Measurements from ENCODE around the gene CDKN1A.
A peak's percentile ranks its signal among the peaks of the same experiment; 100 is the strongest.
"Not testable (repeated sequence)": the region's sequence is repeated elsewhere in the genome, so short reads cannot be mapped to it uniquely, and the experiment has no call there.

The CDKN1A gene

DNA sequence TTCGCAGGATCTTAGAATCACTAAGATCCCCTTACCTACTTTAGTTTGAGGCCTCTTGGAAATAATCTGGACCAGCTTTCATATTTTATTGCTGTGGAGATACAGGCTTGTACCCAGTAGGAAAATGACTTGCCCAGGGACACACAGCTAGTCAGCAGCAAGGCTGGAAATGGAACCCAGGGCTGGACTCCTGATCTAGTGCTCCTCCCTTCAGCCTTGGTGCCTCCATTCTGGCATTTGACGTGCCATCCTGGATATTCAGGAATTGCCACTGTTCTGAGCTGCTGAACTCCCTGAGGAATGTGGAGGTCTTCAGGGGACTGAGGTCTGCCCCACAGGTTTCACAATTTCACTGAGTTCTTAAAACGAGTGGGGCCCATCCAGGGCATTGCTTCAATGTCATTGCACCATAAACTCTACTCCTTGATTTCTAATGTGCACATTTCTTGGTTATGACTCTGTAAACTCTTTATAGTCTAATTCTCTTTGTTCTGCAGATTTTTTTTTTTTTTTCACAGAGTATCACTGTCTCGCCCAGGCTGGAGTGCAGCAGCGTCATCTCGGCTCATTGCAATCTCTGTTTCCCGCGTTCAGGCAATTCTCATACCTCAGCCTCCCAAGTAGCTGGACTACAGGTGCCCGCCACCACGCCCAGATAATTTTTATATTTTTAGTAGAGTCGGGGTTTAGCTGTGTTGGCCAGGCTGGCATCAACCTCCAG, 26.7 kb upstream of the CDKN1A start:
- FAIRE-seq: no peak
- no peak for TF ChIP-seq POU2F2 (IDR thresholded peaks at IDR 0.05; ENCODE audit: low read depth, low read length)
- no peak for DNase-seq (ENCODE audit: insufficient read length, low spot score)

DNA sequence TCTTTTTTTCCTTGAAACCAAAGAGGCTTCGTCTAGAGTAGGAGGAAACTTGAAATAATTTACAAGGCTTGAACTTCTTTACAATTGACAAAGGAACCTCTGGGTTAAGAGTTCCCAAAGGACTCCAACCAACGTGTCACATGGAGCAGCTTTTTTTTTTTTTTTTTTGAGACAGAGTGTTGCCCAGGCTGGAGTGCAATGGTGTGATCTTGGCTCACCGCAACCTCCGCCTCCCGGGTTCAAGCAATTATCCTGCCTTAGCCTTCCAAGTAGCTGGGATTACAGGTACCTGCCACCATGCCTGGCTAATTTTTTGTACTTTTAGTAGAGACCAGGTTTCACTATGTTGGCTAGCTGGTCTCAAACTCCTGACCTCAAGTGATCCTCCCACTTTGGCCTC, 24.0 kb upstream of the CDKN1A start:
- DNase-seq (ENCODE audit: insufficient read length, low spot score); FAIRE-seq: not testable (repeated sequence)

DNA sequence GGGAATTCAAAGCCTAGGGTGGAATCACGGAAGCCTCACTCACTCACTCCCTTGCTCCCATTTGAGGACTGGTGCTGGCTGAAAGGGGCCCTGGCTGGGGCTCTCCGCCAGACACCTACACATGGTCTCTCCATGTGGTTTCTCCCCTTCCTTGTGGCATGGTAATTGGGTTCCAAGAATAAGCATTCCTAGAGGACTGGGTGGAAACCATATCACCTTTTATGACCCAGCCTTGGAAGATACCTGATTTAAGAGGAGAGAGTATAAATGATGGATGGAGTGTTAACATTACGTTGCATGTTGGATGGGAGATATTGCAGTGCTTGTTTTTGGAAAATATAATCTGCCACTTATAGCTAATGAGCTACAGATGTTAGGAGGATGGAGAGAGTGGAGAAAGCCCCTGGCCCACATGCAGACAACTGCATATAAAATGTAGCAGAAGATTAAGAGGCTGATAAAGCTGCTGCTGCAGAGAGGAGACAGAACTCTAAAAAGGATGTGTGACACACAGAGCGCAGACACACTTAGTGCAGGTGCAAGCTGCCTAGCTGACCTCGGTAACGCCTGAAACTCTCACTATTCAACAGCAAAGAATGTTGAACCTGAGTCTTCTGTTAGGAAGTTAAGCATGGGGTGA, 23.3 kb upstream of the CDKN1A start:
- peak; percentile 83 for FAIRE-seq
- DNase-seq (ENCODE audit: insufficient read length, low spot score): no peak
- TF ChIP-seq TAF1 (IDR thresholded peaks at IDR 0.05; ENCODE audit: low read depth, low read length): no peak
- TF ChIP-seq SPI1 (IDR thresholded peaks at IDR 0.05; ENCODE audit: low read depth, low read length): no peak

DNA sequence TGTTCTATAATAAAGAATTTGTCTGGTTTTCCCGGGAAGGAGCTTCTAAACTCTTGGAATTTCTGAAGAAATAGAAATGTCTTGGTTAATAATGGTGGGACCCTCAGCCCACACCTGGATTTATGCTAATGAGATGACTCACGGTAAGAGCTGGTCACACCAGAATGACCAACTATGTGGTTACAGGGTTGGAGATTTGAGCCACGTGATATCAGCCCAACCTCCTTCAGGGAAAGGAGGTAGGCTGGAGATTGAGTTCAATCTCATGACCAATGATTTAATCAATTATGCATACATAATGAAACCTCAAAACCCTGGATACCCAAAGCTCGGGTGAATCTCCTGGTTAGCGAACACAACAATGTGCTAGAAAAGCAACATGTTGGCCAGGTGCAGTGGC, 22.1 kb upstream of the CDKN1A start:
- DNase-seq (ENCODE audit: insufficient read length, low spot score): no peak
- FAIRE-seq: no peak
- TF ChIP-seq POU2F2 (IDR thresholded peaks at IDR 0.05; ENCODE audit: low read depth, low read length) (no peak), SPI1 (IDR thresholded peaks at IDR 0.05; ENCODE audit: low read depth, low read length) (no peak), PAX5 (IDR thresholded peaks at IDR 0.05; ENCODE audit: insufficient read depth, low read length, severe bottlenecking) (no peak), POLR2A (IDR thresholded peaks at IDR 0.05; ENCODE audit: low read depth, low read length) (no peak), POLR2AphosphoS5 (IDR thresholded peaks at IDR 0.05; ENCODE audit: low read depth, low read length) (no peak), TAF1 (IDR thresholded peaks at IDR 0.05; ENCODE audit: low read depth, low read length) (no peak)

DNA sequence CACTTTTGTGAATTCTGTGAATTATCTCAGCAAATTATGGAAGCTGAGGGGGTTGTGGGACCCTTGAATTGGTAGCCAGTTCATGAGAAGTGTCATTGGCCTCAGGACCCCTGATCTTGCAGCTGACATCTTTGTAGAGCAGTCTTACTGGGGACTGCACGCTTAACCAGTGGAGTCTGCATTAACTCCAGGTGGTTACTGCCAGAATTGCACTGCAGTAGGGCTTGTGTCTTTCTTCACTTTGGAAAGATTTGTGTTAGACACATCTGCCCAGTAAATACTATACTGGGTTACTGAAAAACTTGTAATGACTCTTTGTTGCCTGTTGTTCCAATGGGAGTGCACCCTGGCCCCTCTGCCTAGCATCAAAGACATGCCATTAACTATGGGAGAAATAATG, 21.2 kb upstream of the CDKN1A start:
- peak; percentile 16 for FAIRE-seq
- no peak for TF ChIP-seq TAF1 (IDR thresholded peaks at IDR 0.05; ENCODE audit: low read depth, low read length)
- no peak for TF ChIP-seq PAX5 (IDR thresholded peaks at IDR 0.05; ENCODE audit: insufficient read depth, low read length, severe bottlenecking)
- TF ChIP-seq POLR2A (IDR thresholded peaks at IDR 0.05; ENCODE audit: low read depth, low read length): no peak
- no peak for TF ChIP-seq POU2F2 (IDR thresholded peaks at IDR 0.05; ENCODE audit: low read depth, low read length)
- no peak for TF ChIP-seq POLR2AphosphoS5 (IDR thresholded peaks at IDR 0.05; ENCODE audit: low read depth, low read length)
- TF ChIP-seq SPI1 (IDR thresholded peaks at IDR 0.05; ENCODE audit: low read depth, low read length): no peak
- DNase-seq (ENCODE audit: insufficient read length, low spot score): no peak

DNA sequence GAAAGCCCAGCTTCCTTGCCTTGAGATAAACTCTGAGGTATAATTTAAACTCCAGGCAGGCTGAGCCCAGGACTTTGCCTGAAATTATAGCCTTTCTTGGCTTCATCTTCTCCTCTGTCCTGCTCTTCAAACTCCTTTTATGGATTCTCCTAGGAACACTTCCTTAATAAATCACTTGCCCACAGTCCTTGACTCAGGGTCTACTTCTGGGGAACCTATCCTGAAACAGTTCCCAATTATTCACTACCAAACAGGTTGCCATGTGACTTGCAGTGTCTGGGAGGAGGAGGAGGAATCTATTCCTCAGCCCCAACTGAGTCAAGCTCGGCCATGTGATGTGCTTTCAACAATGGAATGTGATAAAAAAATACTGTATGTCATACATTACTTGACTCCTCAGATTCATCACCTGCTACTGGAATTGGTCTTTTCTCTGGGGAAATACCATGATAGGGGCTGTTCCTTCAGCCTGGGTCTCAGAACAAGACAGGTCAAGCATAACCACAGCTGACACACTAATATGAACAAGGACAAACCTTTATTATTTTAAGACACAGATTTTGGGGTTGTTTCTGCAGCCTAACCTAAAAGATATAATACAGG, 20.5 kb upstream of the CDKN1A start:
- TF ChIP-seq SPI1 (IDR thresholded peaks at IDR 0.05; ENCODE audit: low read depth, low read length) (no peak), PAX5 (IDR thresholded peaks at IDR 0.05; ENCODE audit: insufficient read depth, low read length, severe bottlenecking) (peak; percentile 26)
- DNase-seq (ENCODE audit: insufficient read length, low spot score) (no peak), FAIRE-seq (peak; percentile 16)

DNA sequence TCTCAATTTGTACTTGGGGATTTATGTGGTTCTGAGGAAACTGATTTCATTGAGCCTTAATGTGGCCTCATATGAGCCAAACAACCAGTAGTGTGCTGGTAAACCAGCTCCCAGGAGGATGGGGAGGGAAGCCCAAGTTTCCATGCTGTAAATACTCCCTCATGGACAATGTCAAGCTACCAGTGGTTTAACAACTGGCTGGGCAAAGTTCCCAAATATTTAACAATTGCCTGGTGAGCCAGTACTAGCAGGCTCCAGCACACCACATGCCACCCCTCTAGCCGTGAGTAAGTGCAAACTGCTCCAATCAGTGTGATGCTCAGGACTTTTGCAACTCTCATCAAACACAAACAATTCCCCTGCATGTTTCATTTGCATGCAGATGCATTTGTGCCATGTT, 19.2 kb upstream of the CDKN1A start:
- no peak for DNase-seq (ENCODE audit: insufficient read length, low spot score)
- no peak for FAIRE-seq
- TF ChIP-seq SPI1 (IDR thresholded peaks at IDR 0.05; ENCODE audit: low read depth, low read length) (no peak), POLR2A (IDR thresholded peaks at IDR 0.05; ENCODE audit: low read depth, low read length) (no peak), PAX5 (IDR thresholded peaks at IDR 0.05; ENCODE audit: insufficient read depth, low read length, severe bottlenecking) (no peak), POU2F2 (IDR thresholded peaks at IDR 0.05; ENCODE audit: low read depth, low read length) (no peak), TAF1 (IDR thresholded peaks at IDR 0.05; ENCODE audit: low read depth, low read length) (no peak), POLR2AphosphoS5 (IDR thresholded peaks at IDR 0.05; ENCODE audit: low read depth, low read length) (no peak)

DNA sequence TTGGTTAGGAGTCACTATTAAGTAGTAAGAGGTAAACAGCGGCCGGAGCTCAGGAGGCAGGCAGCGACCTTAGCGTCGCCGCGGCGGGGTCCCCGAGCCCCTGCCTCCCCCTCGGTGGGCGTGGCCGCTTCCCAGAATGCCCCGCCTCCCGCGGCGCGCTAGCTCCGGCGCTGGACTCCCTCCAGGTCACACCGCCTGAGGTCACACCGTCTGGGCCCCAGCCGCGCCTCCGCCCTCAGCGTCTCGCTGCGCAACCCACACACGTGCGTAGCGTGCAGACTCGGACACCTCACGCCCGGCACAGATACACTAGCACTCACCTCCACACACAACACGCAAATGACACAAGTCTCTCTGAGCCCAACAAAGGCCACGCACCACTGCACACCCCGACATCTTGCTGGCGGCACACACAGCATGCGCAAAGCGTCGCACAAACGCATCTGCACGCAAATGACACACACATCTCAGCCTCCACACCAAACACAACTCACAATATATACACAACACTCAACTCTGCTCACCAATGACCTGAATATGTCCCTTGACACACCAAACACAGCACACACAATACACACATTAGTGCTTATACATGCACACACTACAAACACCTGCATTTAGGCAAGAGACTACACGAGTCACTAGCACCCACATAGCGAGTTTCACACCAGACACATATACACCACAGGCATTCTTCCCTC, 17.6 kb upstream of the CDKN1A start:
- TF ChIP-seq POU2F2 (IDR thresholded peaks at IDR 0.05; ENCODE audit: low read depth, low read length) (no peak), TAF1 (IDR thresholded peaks at IDR 0.05; ENCODE audit: low read depth, low read length) (no peak), SPI1 (IDR thresholded peaks at IDR 0.05; ENCODE audit: low read depth, low read length) (no peak), POLR2A (IDR thresholded peaks at IDR 0.05; ENCODE audit: low read depth, low read length) (no peak), POLR2AphosphoS5 (IDR thresholded peaks at IDR 0.05; ENCODE audit: low read depth, low read length) (no peak), PAX5 (IDR thresholded peaks at IDR 0.05; ENCODE audit: insufficient read depth, low read length, severe bottlenecking) (no peak)
- DNase-seq (ENCODE audit: insufficient read length, low spot score): no peak
- FAIRE-seq: peak; percentile 20

DNA sequence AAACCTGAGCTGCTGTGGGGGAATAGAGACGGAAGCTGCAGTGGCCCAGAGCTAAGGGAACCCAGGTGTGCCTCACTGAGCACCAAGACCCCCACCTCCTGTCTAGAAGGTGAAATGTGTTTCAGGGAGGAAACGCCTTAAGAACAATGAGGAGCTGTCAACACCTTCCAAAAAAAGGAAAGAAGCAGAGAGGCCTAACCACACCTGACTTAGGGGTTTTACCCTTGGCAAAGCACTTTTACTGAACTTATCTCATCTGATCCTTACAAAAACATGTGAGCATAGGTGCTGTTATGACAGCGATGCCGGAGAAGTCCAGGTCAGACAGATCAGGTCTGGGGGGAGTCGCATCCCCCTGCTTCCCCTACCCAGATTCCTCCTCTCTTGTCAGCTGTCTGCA, 16.1 kb upstream of the CDKN1A start:
- DNase-seq (ENCODE audit: insufficient read length, low spot score) (no peak), FAIRE-seq (peak; percentile 23)
- TF ChIP-seq POLR2AphosphoS5 (IDR thresholded peaks at IDR 0.05; ENCODE audit: low read depth, low read length): no peak
- no peak for TF ChIP-seq TAF1 (IDR thresholded peaks at IDR 0.05; ENCODE audit: low read depth, low read length)
- 0 out of 2 replicates have a peak, but pooled peaks have one; percentile 9 for TF ChIP-seq SPI1 (IDR thresholded peaks at IDR 0.05; ENCODE audit: low read depth, low read length)

DNA sequence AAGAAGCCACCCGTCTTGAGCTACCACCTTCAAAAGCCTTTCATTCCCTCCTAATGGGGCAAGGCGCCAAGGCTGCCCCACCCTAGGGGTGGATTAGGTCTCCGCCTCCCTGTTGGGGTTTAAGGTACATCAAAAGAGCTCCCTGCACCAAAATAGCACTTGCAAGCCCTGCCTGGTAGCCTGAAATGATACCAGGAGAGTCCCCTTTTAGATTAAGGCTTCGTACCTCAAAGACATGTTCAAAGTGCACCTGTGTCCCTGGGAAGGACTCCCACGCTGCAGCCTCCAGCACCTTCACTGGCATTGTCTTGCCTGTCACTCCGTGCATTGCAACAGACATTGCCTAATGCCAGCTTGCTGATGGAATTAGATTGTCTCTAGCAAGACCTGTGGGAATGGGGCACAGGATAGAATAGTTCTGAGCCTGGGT, 15.7 kb upstream of the CDKN1A start:
- no peak for TF ChIP-seq POU2F2 (IDR thresholded peaks at IDR 0.05; ENCODE audit: low read depth, low read length)
- no peak for TF ChIP-seq POLR2A (IDR thresholded peaks at IDR 0.05; ENCODE audit: low read depth, low read length)
- TF ChIP-seq SPI1 (IDR thresholded peaks at IDR 0.05; ENCODE audit: low read depth, low read length): no peak
- TF ChIP-seq TAF1 (IDR thresholded peaks at IDR 0.05; ENCODE audit: low read depth, low read length): no peak
- no peak for TF ChIP-seq POLR2AphosphoS5 (IDR thresholded peaks at IDR 0.05; ENCODE audit: low read depth, low read length)
- TF ChIP-seq PAX5 (IDR thresholded peaks at IDR 0.05; ENCODE audit: insufficient read depth, low read length, severe bottlenecking): no peak
- FAIRE-seq: no peak
- no peak for DNase-seq (ENCODE audit: insufficient read length, low spot score)
